ENCODE results near the gene FRAT2. TPM values are rescaled to one million over a fixed set of nuclear protein-coding genes. Genes with fewer than 3 reads are reported as not detected.
A peak's percentile ranks its signal among the peaks of the same experiment; 100 is the strongest.

FRAT2 gene
- total RNA-seq, 1 donor from 2014 or later = 11.3 TPM

- Histone ChIP-seq H3K27me3 (ENCODE audit: control insufficient read depth, insufficient read depth, low read length) (no peaks in the 10 kb centered on the region), H3K36me3 (ENCODE audit: control insufficient read depth, insufficient read depth, low read length) (no peaks in the 10 kb centered on the region), H3K4me3 (ENCODE audit: low read depth, low read length) (peak overlapping the region; percentile 83)
- FAIRE-seq (no peak), DNase-seq (ENCODE audit: low read depth) (no peak)
- TF ChIP-seq, protein P1, sequence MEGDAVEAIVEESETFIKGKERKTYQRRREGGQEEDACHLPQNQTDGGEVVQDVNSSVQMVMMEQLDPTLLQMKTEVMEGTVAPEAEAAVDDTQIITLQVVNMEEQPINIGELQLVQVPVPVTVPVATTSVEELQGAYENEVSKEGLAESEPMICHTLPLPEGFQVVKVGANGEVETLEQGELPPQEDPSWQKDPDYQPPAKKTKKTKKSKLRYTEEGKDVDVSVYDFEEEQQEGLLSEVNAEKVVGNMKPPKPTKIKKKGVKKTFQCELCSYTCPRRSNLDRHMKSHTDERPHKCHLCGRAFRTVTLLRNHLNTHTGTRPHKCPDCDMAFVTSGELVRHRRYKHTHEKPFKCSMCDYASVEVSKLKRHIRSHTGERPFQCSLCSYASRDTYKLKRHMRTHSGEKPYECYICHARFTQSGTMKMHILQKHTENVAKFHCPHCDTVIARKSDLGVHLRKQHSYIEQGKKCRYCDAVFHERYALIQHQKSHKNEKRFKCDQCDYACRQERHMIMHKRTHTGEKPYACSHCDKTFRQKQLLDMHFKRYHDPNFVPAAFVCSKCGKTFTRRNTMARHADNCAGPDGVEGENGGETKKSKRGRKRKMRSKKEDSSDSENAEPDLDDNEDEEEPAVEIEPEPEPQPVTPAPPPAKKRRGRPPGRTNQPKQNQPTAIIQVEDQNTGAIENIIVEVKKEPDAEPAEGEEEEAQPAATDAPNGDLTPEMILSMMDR (IDR thresholded peaks at IDR 0.05; ENCODE audit: insufficient read depth, low read length, severe bottlenecking) = no peak
These were observed 675 bp upstream of the FRAT2 start for GRCh38 chr10:97335188-97335619.

- TF ChIP-seq, protein P1 (IDR thresholded peaks at IDR 0.05; ENCODE audit: insufficient read depth, low read length, severe bottlenecking) = no peak
- H3K27me3 ChIP-seq (ENCODE audit: control insufficient read depth, insufficient read depth, low read length) = no peaks in the 10 kb centered on the region
- H3K36me3 ChIP-seq (ENCODE audit: control insufficient read depth, insufficient read depth, low read length) = no peaks in the 10 kb centered on the region
- DNase-seq (ENCODE audit: low read depth) = no peak
- no peak for FAIRE-seq
- H3K4me3 ChIP-seq (ENCODE audit: low read depth, low read length) = peak overlapping the region; percentile 83
These were observed 744 bp downstream of the FRAT2 start for GRCh38 chr10:97333601-97334369.

- Histone ChIP-seq H3K27me3 (ENCODE audit: control insufficient read depth, insufficient read depth, low read length) (no peaks in the 10 kb centered on the region), H3K4me3 (ENCODE audit: low read depth, low read length) (peak overlapping the region; percentile 83), H3K36me3 (ENCODE audit: control insufficient read depth, insufficient read depth, low read length) (no peaks in the 10 kb centered on the region)
- no peak for FAIRE-seq
- TF ChIP-seq, protein P1 (IDR thresholded peaks at IDR 0.05; ENCODE audit: insufficient read depth, low read length, severe bottlenecking) = no peak
- no peak for DNase-seq (ENCODE audit: low read depth)
These were observed 1.3 kb downstream of the FRAT2 start for GRCh38 chr10:97333351-97333600.

DNA sequence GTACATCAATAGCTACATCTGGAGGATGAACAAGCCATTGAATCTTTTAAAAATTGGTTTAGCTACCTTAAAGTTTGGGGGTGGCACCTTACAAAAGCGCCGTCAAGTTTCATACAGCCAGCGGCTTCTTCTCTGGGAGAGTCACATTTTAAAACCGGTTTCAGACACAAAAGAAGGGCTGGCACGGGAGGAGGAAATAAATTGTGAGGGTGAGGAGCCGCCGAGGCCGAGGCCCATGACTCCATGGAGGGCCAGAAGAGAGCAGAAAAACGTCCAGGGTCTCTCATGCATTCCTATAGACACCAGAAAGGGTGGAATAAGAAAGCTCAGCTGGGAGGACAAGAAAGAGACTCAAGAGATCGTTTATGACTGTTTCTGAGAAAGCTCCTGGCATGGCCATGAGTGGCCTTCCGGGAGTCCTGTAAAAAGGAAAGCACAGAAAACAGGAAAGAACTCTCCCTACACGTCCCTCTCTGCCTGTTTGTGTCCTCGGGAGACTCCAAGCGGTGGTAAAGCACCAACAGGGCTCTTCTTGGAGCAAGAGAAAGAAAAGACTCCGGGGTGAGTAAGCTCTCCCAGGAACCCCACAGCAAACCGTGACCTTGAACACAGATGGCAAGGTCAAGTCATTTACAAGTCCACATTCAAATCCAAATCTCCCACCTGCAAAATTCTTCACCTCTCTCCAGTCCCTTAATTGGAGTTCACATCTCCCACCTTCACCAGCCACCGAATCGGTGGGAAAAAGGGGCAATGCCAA lies 1.8 kb downstream of the FRAT2 start:
- FAIRE-seq = no peak
- H3K4me3 ChIP-seq (ENCODE audit: low read depth, low read length) = peak overlapping the region; percentile 83
- no peaks in the 10 kb centered on the region for H3K36me3 ChIP-seq (ENCODE audit: control insufficient read depth, insufficient read depth, low read length)
- TF ChIP-seq, protein P1 (IDR thresholded peaks at IDR 0.05; ENCODE audit: insufficient read depth, low read length, severe bottlenecking) = peak; percentile 31
- DNase-seq (ENCODE audit: low read depth) = peak; percentile 70
- H3K27me3 ChIP-seq (ENCODE audit: control insufficient read depth, insufficient read depth, low read length) = no peaks in the 10 kb centered on the region

- DNase-seq (ENCODE audit: low read depth) = no peak
- Histone ChIP-seq H3K4me3 (ENCODE audit: low read depth, low read length) (no peak overlapping the region), H3K27me3 (ENCODE audit: control insufficient read depth, insufficient read depth, low read length) (no peaks in the 10 kb centered on the region), H3K36me3 (ENCODE audit: control insufficient read depth, insufficient read depth, low read length) (no peaks in the 10 kb centered on the region)
- TF ChIP-seq, protein P1 (IDR thresholded peaks at IDR 0.05; ENCODE audit: insufficient read depth, low read length, severe bottlenecking) = no peak
- no peak for FAIRE-seq
These were observed 3.3 kb downstream of the FRAT2 start for GRCh38 chr10:97331153-97331703.

Data from bronchial epithelial cell (primary cell).